HEK293 (cell line): Measurements from ENCODE around the gene CCDC9.

Source experiments
- CTCF ChIA-PET: fragments of 350-600 bp; formaldehyde crosslinking; extraction: SDS; loops from one replicate; lab custom pipeline; 2021; ENCODE audit warnings: antibody characterized with exemption; lab: Yijun Ruan, JAX
- POLR2A ChIA-PET: fragments of 300-600 bp; formaldehyde crosslinking; extraction: SDS; loops from one replicate; lab custom pipeline; 2020; ENCODE audit warnings: antibody characterized with exemption, inconsistent platforms; lab: Yijun Ruan, JAX
- H3K27ac ChIP-seq: fragments of 200-500 bp; sonication (Bioruptor generic); 2 replicates; pipeline ENCODE4 v1.5.1; 2014; ENCODE audit warnings: low read depth, low read length, control low read depth, inconsistent platforms; ENCODE audit errors: extremely low read depth
- H3K36me3 ChIP-seq, 2 experiments: fragments of 200-500 bp in 1 of 2; sonication (Bioruptor generic) in 1 of 2; 1 replicate in 1 of 2; 2 replicates in 1 of 2; pipeline ENCODE4 v1.5.1; 2014 to 2017; ENCODE audit warnings: inconsistent platforms in 2 of 2, low read length in 2 of 2; ENCODE audit not compliant: control insufficient read depth in 2 of 2, insufficient read depth in 1 of 2
- H3K4me1 ChIP-seq: fragments of 200-500 bp; sonication (Bioruptor generic); 2 replicates; pipeline ENCODE4 v1.5.1; 2014; ENCODE audit warnings: mild to moderate bottlenecking, low read length, inconsistent platforms; ENCODE audit not compliant: control insufficient read depth, insufficient read depth
- H3K4me3 ChIP-seq: 2 replicates; pipeline ENCODE4 v1.5.1; 2011; ENCODE audit warnings: low read depth, mild to moderate bottlenecking, control low read depth, low read length, moderate library complexity
- H3K9me3 ChIP-seq: fragments of 200-500 bp; sonication (Bioruptor generic); 2 replicates; pipeline ENCODE4 v1.5.1; 2014; ENCODE audit warnings: low read depth, low read length, inconsistent platforms; ENCODE audit not compliant: control insufficient read depth, insufficient read depth
- AEBP2 ChIP-seq: fragments of 450-650 bp; formaldehyde crosslinking; IDR thresholded peaks from 2 replicates; pipeline ENCODE4 v1.5.1; 2016; ENCODE audit warnings: missing biosample characterization, missing genetic modification characterization, borderline replicate concordance
- BCL11A ChIP-seq: fragments of 450-650 bp; formaldehyde crosslinking; IDR thresholded peaks from 2 replicates; pipeline ENCODE4 v1.5.1; 2016; ENCODE audit warnings: low read depth, missing biosample characterization, missing genetic modification characterization
- PRDM10 ChIP-seq: fragments of 450-650 bp; formaldehyde crosslinking; IDR thresholded peaks from 2 replicates; pipeline ENCODE4 v1.5.1; 2016; ENCODE audit warnings: missing biosample characterization, missing genetic modification characterization
- SP2 ChIP-seq: fragments of 450-650 bp; formaldehyde crosslinking; IDR thresholded peaks from 2 replicates; pipeline ENCODE4 v1.5.1; 2016; ENCODE audit warnings: missing biosample characterization, missing genetic modification characterization
- SP3 ChIP-seq: fragments of 450-650 bp; formaldehyde crosslinking; IDR thresholded peaks from 2 replicates; pipeline ENCODE4 v1.5.1; 2016; ENCODE audit warnings: missing biosample characterization, missing genetic modification characterization
- WT1 ChIP-seq: fragments of 450-650 bp; formaldehyde crosslinking; IDR thresholded peaks from 2 replicates; pipeline ENCODE4 v1.5.1; 2016; ENCODE audit warnings: missing biosample characterization, missing genetic modification characterization
- ZBTB21 ChIP-seq: fragments of 450-650 bp; formaldehyde crosslinking; IDR thresholded peaks from 2 replicates; pipeline ENCODE4 v1.5.1; 2017; ENCODE audit warnings: missing biosample characterization, missing genetic modification characterization
- ZFP69B ChIP-seq: fragments of 450-650 bp; formaldehyde crosslinking; IDR thresholded peaks from 2 replicates; pipeline ENCODE4 v1.5.1; 2016; ENCODE audit warnings: missing biosample characterization, missing genetic modification characterization
- ZNF169 ChIP-seq: fragments of 450-650 bp; formaldehyde crosslinking; IDR thresholded peaks from 2 replicates; pipeline ENCODE4 v1.5.1; 2016; ENCODE audit warnings: missing biosample characterization, missing genetic modification characterization
- ZNF174 ChIP-seq: fragments of 450-650 bp; formaldehyde crosslinking; IDR thresholded peaks from 2 replicates; pipeline ENCODE4 v1.5.0; 2017; ENCODE audit warnings: missing biosample characterization, mild to moderate bottlenecking, missing genetic modification characterization
- ZNF354C ChIP-seq: fragments of 450-650 bp; formaldehyde crosslinking; IDR thresholded peaks from 2 replicates; pipeline ENCODE4 v1.5.1; 2016; ENCODE audit warnings: missing biosample characterization, missing genetic modification characterization, low read depth, borderline replicate concordance
- ZNF521 ChIP-seq: fragments of 450-650 bp; formaldehyde crosslinking; IDR thresholded peaks from 2 replicates; pipeline ENCODE4 v1.5.1; 2017; ENCODE audit warnings: missing biosample characterization, mild to moderate bottlenecking, missing genetic modification characterization
- ZNF600 ChIP-seq: fragments of 450-650 bp; formaldehyde crosslinking; IDR thresholded peaks from 2 replicates; pipeline ENCODE4 v1.5.1; 2016; ENCODE audit warnings: missing biosample characterization, missing genetic modification characterization
- ZNF768 ChIP-seq: fragments of 450-650 bp; formaldehyde crosslinking; IDR thresholded peaks from 2 replicates; pipeline ENCODE4 v1.5.1; 2018; ENCODE audit warnings: missing biosample characterization, mild to moderate bottlenecking, missing genetic modification characterization
- ZNF830 ChIP-seq: fragments of 450-650 bp; IDR thresholded peaks from 2 replicates; pipeline ENCODE4 v1.5.0; 2018; ENCODE audit warnings: missing biosample characterization, missing genetic modification characterization, low read depth, mild to moderate bottlenecking, moderate library complexity
- ZSCAN18 ChIP-seq: fragments of 450-650 bp; formaldehyde crosslinking; IDR thresholded peaks from 2 replicates; pipeline ENCODE4 v1.5.1; 2016; ENCODE audit warnings: missing biosample characterization, missing genetic modification characterization
- TF ChIP-seq, protein P1 (sequence below): fragments of 450-650 bp; formaldehyde crosslinking; IDR thresholded peaks from 2 replicates; pipeline ENCODE4 v1.5.1; 2016; ENCODE audit warnings: missing biosample characterization, missing genetic modification characterization
- TF ChIP-seq, protein P2 (sequence below): fragments of 450-650 bp; formaldehyde crosslinking; IDR thresholded peaks from 2 replicates; pipeline ENCODE4 v1.5.1; 2016; ENCODE audit warnings: missing biosample characterization, missing genetic modification characterization

CCDC9 gene

GRCh38 chr19:47264629-47265028 lies 8.3 kb downstream of the CCDC9 start (continued):
- TF ChIP-seq SP3, result no peak

- TF ChIP-seq ZNF600 (peak; percentile 42; the same call in 1 of the 2 replicates), ZNF830 (tag by site-specific recombination) (no peak), ZBTB21 (tag by site-specific recombination) (no peak), ZFP69B (tag by site-specific recombination) (no peak)
- TF ChIP-seq, protein P1, sequence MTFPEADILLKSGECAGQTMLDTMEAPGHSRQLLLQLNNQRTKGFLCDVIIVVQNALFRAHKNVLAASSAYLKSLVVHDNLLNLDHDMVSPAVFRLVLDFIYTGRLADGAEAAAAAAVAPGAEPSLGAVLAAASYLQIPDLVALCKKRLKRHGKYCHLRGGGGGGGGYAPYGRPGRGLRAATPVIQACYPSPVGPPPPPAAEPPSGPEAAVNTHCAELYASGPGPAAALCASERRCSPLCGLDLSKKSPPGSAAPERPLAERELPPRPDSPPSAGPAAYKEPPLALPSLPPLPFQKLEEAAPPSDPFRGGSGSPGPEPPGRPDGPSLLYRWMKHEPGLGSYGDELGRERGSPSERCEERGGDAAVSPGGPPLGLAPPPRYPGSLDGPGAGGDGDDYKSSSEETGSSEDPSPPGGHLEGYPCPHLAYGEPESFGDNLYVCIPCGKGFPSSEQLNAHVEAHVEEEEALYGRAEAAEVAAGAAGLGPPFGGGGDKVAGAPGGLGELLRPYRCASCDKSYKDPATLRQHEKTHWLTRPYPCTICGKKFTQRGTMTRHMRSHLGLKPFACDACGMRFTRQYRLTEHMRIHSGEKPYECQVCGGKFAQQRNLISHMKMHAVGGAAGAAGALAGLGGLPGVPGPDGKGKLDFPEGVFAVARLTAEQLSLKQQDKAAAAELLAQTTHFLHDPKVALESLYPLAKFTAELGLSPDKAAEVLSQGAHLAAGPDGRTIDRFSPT (tag by site-specific recombination), result no peak
Observed at GRCh38 chr19:47266401-47266941, 10.1 kb downstream of the CCDC9 start.

GRCh38 chr19:47267350-47267759 lies 11.0 kb downstream of the CCDC9 start:
- Histone ChIP-seq H3K4me3 (no peak overlapping the region), H3K4me1 (no peaks in the 10 kb centered on the region)
- no peak for TF ChIP-seq ZNF174 (tag by site-specific recombination)
- TF ChIP-seq ZNF768 (tag by site-specific recombination), result no peak
- no peak for TF ChIP-seq ZNF169 (tag by site-specific recombination)
- TF ChIP-seq ZNF521 (tag by site-specific recombination), result no peak
- no peak for TF ChIP-seq BCL11A
- no peak for TF ChIP-seq SP2 (tag by site-specific recombination)
- no peak for TF ChIP-seq AEBP2 (tag by site-specific recombination)
- TF ChIP-seq, protein P2, sequence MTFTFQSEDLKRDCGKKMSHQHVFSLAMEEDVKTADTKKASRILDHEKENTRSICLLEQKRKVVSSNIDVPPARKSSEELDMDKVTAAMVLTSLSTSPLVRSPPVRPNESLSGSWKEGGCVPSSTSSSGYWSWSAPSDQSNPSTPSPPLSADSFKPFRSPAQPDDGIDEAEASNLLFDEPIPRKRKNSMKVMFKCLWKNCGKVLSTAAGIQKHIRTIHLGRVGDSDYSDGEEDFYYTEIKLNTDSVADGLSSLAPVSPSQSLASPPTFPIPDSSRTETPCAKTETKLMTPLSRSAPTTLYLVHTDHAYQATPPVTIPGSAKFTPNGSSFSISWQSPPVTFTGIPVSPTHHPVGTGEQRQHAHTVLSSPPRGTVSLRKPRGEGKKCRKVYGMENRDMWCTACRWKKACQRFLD (tag by site-specific recombination), result no peak
- no peak for TF ChIP-seq ZSCAN18 (tag by site-specific recombination)
- TF ChIP-seq WT1, result no peak
- no peak for TF ChIP-seq ZNF354C (tag by site-specific recombination)
- TF ChIP-seq PRDM10 (tag by site-specific recombination), result no peak
- TF ChIP-seq, all 188 proteins: peak for 0
- Histone ChIP-seq H3K36me3 (peaks cover 36 to 49% of the 10 kb centered on the region in 2 experiments), H3K9me3 (no peaks in the 10 kb centered on the region), H3K27ac (no peak overlapping the region)
- CTCF ChIA-PET, result interaction anchor here (0.7 to 1.5 kb wide), 3 partner anchors 8 to 124 kb away, joined by 4 to 5 read pairs (median 4); no protein-coding TSS in a partner anchor
- POLR2A ChIA-PET, result interaction anchor here (1.0 to 5.8 kb wide), 3 partner anchors 11 to 40 kb away, joined by 3 to 36 read pairs (median 3); partner anchors contain the start of gene CCDC9

More at GRCh38 chr19:47266401-47266941, 10.1 kb downstream of the CCDC9 start:
- H3K4me3 ChIP-seq, result no peak overlapping the region
- H3K9me3 ChIP-seq, result no peaks in the 10 kb centered on the region
- H3K27ac ChIP-seq, result no peak overlapping the region
- POLR2A ChIA-PET, result interaction anchor here (5.8 kb wide), 1 partner anchor 10 kb away, joined by 36 read pairs; the partner anchor contains the start of gene CCDC9
- CTCF ChIA-PET, result interaction anchor here (1.4 to 1.5 kb wide), 2 partner anchors 19 to 125 kb away, joined by 3 to 5 read pairs; no protein-coding TSS in a partner anchor
- peaks cover 40 to 50% of the 10 kb centered on the region in 2 experiments for H3K36me3 ChIP-seq
- H3K4me1 ChIP-seq, result no peaks in the 10 kb centered on the region
